GM12878 (cell line): ENCODE results near the gene PHLDB3. TPM values are rescaled to one million over a fixed set of nuclear protein-coding genes. Genes with fewer than 3 reads are reported as not detected.
A peak's percentile ranks its signal among the peaks of the same experiment; 100 is the strongest.

Experiments used
- BACH1 ChIP-seq: fragments of 450-650 bp; IDR thresholded peaks from 2 replicates; pipeline ENCODE4 v1.6.1; 2017; ENCODE audit warnings: mild to moderate bottlenecking, borderline replicate concordance
- BRCA1 ChIP-seq: IDR thresholded peaks from 2 replicates; pipeline ENCODE4 v1.6.1; 2011; ENCODE audit warnings: low read depth, low read length, improper control_type of control experiment
- CBFB ChIP-seq: IDR thresholded peaks from 2 replicates; pipeline ENCODE4 v1.6.1; 2016; ENCODE audit warnings: antibody characterized with exemption, low read depth
- CEBPB ChIP-seq, 2 experiments: fragments of 150-350 bp in 1 of 2; IDR thresholded peaks; 2 replicates each; pipeline ENCODE4 v1.6.1; 2012 to 2014; ENCODE audit warnings: low read depth in 2 of 2, low read length in 2 of 2, borderline replicate concordance in 1 of 2, inconsistent platforms in 1 of 2
- CREB1 ChIP-seq: IDR thresholded peaks from 2 replicates; pipeline ENCODE4 v1.6.1; 2012; ENCODE audit warnings: low read depth, mild to moderate bottlenecking, inconsistent platforms
- EGR1 ChIP-seq, 2 experiments: IDR thresholded peaks; 1 replicate in 1 of 2; 2 replicates in 1 of 2; pipeline ENCODE4 v1.6.1; 2011 to 2012; ENCODE audit warnings: low read depth in 2 of 2, low read length in 2 of 2, borderline replicate concordance in 1 of 2, mild to moderate bottlenecking in 1 of 2, moderate library complexity in 1 of 2
- FOS ChIP-seq: IDR thresholded peaks from 3 replicates; pipeline ENCODE4 v1.6.1; 2011; ENCODE audit warnings: borderline replicate concordance; ENCODE audit not compliant: insufficient read length; ENCODE audit errors: extremely low read depth
- FOXK2 ChIP-seq: fragments of 450-650 bp; IDR thresholded peaks from 2 replicates; pipeline ENCODE4 v1.6.1; 2017; ENCODE audit warnings: mild to moderate bottlenecking, moderate library complexity
- GABPA ChIP-seq: IDR thresholded peaks from 2 replicates; pipeline ENCODE4 v1.6.1; 2014; ENCODE audit warnings: antibody characterized with exemption, low read depth, mild to moderate bottlenecking, inconsistent platforms
- HCFC1 ChIP-seq: fragments of 150-350 bp; IDR thresholded peaks from 2 replicates; pipeline ENCODE4 v1.6.1; 2014; ENCODE audit warnings: low read length
- HDGF ChIP-seq: fragments of 450-650 bp; IDR thresholded peaks from 2 replicates; pipeline ENCODE4 v1.6.1; 2016; ENCODE audit warnings: antibody characterized with exemption
- HSF1 ChIP-seq: fragments of 150-350 bp; IDR thresholded peaks from 2 replicates; pipeline ENCODE4 v1.6.1; 2014; ENCODE audit warnings: mild to moderate bottlenecking, low read depth, low read length
- IKZF1 ChIP-seq: fragments of 450-650 bp; conservative IDR thresholded peaks from 2 replicates; pipeline ENCODE4 v1.6.1; 2017; ENCODE audit warnings: antibody characterized with exemption, mild to moderate bottlenecking
- IRF4 ChIP-seq: IDR thresholded peaks from 2 replicates; pipeline ENCODE4 v1.6.1; 2011; ENCODE audit warnings: low read depth, low read length
- LARP7 ChIP-seq: fragments of 450-650 bp; IDR thresholded peaks from 2 replicates; pipeline ENCODE4 v1.6.1; 2017; ENCODE audit warnings: mild to moderate bottlenecking
- MEF2B ChIP-seq: fragments of 450-650 bp; IDR thresholded peaks from 2 replicates; pipeline ENCODE4 v1.6.1; 2018; ENCODE audit warnings: mild to moderate bottlenecking, moderate library complexity; ENCODE audit not compliant: partially characterized antibody, poor library complexity, severe bottlenecking
- MYC ChIP-seq: IDR thresholded peaks from 2 replicates; pipeline ENCODE4 v1.6.1; 2011; ENCODE audit warnings: mild to moderate bottlenecking, low read length, moderate library complexity, inconsistent platforms; ENCODE audit not compliant: insufficient read depth, insufficient replicate concordance, insufficient read length, severe bottlenecking
- NFIC ChIP-seq: IDR thresholded peaks from 2 replicates; pipeline ENCODE4 v1.6.1; 2012; ENCODE audit warnings: low read depth, mild to moderate bottlenecking, inconsistent platforms, low read length, moderate library complexity
- RAD21 ChIP-seq: IDR thresholded peaks from 2 replicates; pipeline ENCODE4 v1.6.1; 2011; ENCODE audit warnings: mild to moderate bottlenecking, low read depth, low read length, moderate library complexity; ENCODE audit not compliant: insufficient read depth
- SRF ChIP-seq, 2 experiments: IDR thresholded peaks; 2 replicates each; pipeline ENCODE4 v1.6.1; 2011; ENCODE audit warnings: low read depth in 2 of 2, low read length in 2 of 2, mild to moderate bottlenecking in 1 of 2, moderate library complexity in 1 of 2
- STAT3 ChIP-seq: IDR thresholded peaks from 2 replicates; pipeline ENCODE4 v1.6.1; 2011; ENCODE audit warnings: low read depth, low read length, improper control_type of control experiment
- SUPT20H ChIP-seq: IDR thresholded peaks from 2 replicates; pipeline ENCODE4 v1.6.1; 2011; ENCODE audit warnings: low read depth, mild to moderate bottlenecking, low read length, moderate library complexity, borderline replicate concordance; ENCODE audit not compliant: control insufficient read depth
- SUZ12 ChIP-seq: fragments of 200-600 bp; sonication (generic); IDR thresholded peaks from one replicate; pipeline ENCODE4 v1.6.1; 2018; ENCODE audit warnings: antibody characterized with exemption, mild to moderate bottlenecking; ENCODE audit not compliant: unreplicated experiment
- TBL1XR1 ChIP-seq: IDR thresholded peaks from 2 replicates; pipeline ENCODE4 v1.6.1; 2012; ENCODE audit warnings: low read depth, low read length, improper control_type of control experiment
- TCF12 ChIP-seq: IDR thresholded peaks from 2 replicates; pipeline ENCODE4 v1.6.1; 2011; ENCODE audit warnings: low read depth, mild to moderate bottlenecking, low read length
- TCF7 ChIP-seq: IDR thresholded peaks from 2 replicates; pipeline ENCODE4 v1.6.1; 2014; ENCODE audit warnings: antibody characterized with exemption, borderline replicate concordance
- ZNF384 ChIP-seq: IDR thresholded peaks from 2 replicates; pipeline ENCODE4 v1.6.1; 2012; ENCODE audit warnings: low read depth, mild to moderate bottlenecking, low read length, improper control_type of control experiment, borderline replicate concordance
- ZSCAN29 ChIP-seq: fragments of 450-650 bp; IDR thresholded peaks from 2 replicates; pipeline ENCODE4 v1.6.1; 2017; ENCODE audit warnings: mild to moderate bottlenecking, moderate library complexity
- polyA plus RNA-seq, 11 experiments: library from polyadenylated mRNA; depleted of rRNA in 4 of 11; unstranded in 6 of 11; stranded (reverse) in 5 of 11; fragments of >200 nt; fragmentation: Nextera tagmentation in 4 of 11; fragmentation: Illumina TruSeq in 1 of 11; extraction: Ambion mirVana in 4 of 11; extraction: Trizol in 1 of 11; gene quantifications; 1 replicate in 1 of 11; 2 replicates in 10 of 11; pipeline versions ENCODE4 v1.2.1 to v1.2.3, GENCODE V29; 2011 to 2016; ENCODE audit warnings: inconsistent platforms in 2 of 11, missing spikeins in 2 of 11, low read depth in 1 of 11
- total RNA-seq, 4 experiments: library from RNA; depleted of rRNA in 3 of 4; stranded (reverse); fragments of >200 nt in 3 of 4; fragmentation: Illumina TruSeq in 1 of 4; extraction: Trizol in 1 of 4; gene quantifications; 2 replicates each; pipeline versions ENCODE4 v1.2.1 to v1.2.3, GENCODE V29; 2013 to 2021
- TF ChIP-seq, protein P1 (sequence below): fragments of 450-650 bp; conservative IDR thresholded peaks from 2 replicates; pipeline ENCODE4 v1.6.1; 2017; ENCODE audit warnings: mild to moderate bottlenecking, moderate library complexity

Gene PHLDB3
- total and polyA plus RNA-seq, 10 of the 15 experiments (the other 5 are each of a cell fraction or from before 2014, with no cell fraction given), result 0.13 to 13.0 (median 5.5) TPM

DNA sequence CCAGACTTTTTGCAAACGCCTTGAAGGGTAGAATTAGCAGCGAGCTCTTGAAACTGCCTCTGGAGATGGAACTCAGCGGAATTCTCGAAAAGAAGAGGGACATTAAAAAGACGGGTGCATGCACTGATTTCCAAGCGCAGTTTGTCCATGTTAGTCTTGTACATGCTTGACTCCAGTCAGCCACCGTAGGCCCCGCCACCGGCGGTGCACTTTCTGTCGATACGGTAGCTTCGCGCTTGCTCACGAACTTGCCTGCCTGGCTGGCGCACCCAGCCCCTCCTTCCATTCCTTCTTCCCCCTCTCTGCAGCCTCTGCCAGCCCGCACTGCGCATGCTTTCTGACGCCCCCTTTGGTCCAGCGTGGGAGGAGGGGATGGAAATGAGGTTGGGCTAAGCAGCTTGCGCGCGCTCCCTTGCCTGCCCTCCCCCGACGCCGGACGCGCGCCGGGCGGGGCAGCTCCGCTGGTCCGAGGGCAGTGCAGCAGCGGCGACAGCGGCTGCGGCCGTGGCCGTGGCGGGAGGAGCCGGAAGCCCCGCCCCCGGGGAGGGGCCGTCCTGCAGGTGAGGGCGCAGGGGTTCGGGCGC, 28.5 kb upstream of the PHLDB3 start, which contains the start of gene ZNF575 (continued):
- TF ChIP-seq RAD21, result no peak
- peak; percentile 83; the same call in 1 of the 2 replicates for TF ChIP-seq IKZF1
- TF ChIP-seq TBL1XR1, result no peak
- TF ChIP-seq NFIC, result no peak
- no peak for TF ChIP-seq STAT3
- no peak for TF ChIP-seq SUZ12
- TF ChIP-seq HDGF, result peak; percentile 49
- TF ChIP-seq MEF2B, result peak; percentile 14
- TF ChIP-seq, protein P1, sequence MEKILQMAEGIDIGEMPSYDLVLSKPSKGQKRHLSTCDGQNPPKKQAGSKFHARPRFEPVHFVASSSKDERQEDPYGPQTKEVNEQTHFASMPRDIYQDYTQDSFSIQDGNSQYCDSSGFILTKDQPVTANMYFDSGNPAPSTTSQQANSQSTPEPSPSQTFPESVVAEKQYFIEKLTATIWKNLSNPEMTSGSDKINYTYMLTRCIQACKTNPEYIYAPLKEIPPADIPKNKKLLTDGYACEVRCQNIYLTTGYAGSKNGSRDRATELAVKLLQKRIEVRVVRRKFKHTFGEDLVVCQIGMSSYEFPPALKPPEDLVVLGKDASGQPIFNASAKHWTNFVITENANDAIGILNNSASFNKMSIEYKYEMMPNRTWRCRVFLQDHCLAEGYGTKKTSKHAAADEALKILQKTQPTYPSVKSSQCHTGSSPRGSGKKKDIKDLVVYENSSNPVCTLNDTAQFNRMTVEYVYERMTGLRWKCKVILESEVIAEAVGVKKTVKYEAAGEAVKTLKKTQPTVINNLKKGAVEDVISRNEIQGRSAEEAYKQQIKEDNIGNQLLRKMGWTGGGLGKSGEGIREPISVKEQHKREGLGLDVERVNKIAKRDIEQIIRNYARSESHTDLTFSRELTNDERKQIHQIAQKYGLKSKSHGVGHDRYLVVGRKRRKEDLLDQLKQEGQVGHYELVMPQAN, result peak; percentile 52; the same call in 1 of the 2 replicates
- no peak; the same call in 1 of the 2 replicates for TF ChIP-seq CREB1
- TF ChIP-seq MYC, result no peak
- no peak for TF ChIP-seq CEBPB (IDR thresholded peaks at IDR 0.05; ENCODE audit: borderline replicate concordance in 1 of 2, low read depth in 2 of 2, low read length in 2 of 2)
- no peak for TF ChIP-seq ZSCAN29
- no peak for TF ChIP-seq TCF12
- TF ChIP-seq EGR1 (IDR thresholded peaks at IDR 0.05; ENCODE audit: borderline replicate concordance in 1 of 2, low read depth in 2 of 2, low read length in 2 of 2), result peak in 1 of 2 experiments; percentile 87; a peak in 1 of 3 replicates
- no peak for TF ChIP-seq ZNF384
- TF ChIP-seq CBFB, result 0 out of 2 replicates have a peak, but pooled peaks have one; percentile 64
- peak; percentile 89; the same call in 1 of the 2 replicates for TF ChIP-seq LARP7
- no peak for TF ChIP-seq BRCA1
- no peak for TF ChIP-seq TCF7
- TF ChIP-seq GABPA, result no peak
- TF ChIP-seq SUPT20H, result no peak
- 0 out of 2 replicates have a peak, but pooled peaks have one; percentile 72 for TF ChIP-seq BACH1
- no peak for TF ChIP-seq HCFC1
- TF ChIP-seq FOXK2, result no peak
- 0 out of 2 replicates have a peak, but pooled peaks have one; percentile 27 for TF ChIP-seq IRF4
- no peak for TF ChIP-seq FOS
- TF ChIP-seq SRF (IDR thresholded peaks at IDR 0.05; ENCODE audit: low read depth in 2 of 2, low read length in 2 of 2), result no peak
- no peak for TF ChIP-seq HSF1
